Glutamatergic neuron (in vitro differentiated cells): ENCODE data around the gene LMF1. TPM values are rescaled to one million over a fixed set of nuclear protein-coding genes. Genes with fewer than 3 reads are reported as not detected.

Experiments
- DNase-seq: peaks from one replicate; pipeline ENCODE4 v3.0.0; 2022
- H3K27ac Mint-ChIP-seq: one replicate; pipeline ENCODE4 v1.8.0; 2020; ENCODE audit warnings: mild to moderate bottlenecking, mixed read lengths, inconsistent platforms; ENCODE audit not compliant: unreplicated experiment
- H3K27me3 Mint-ChIP-seq: one replicate; pipeline ENCODE4 v1.8.0; 2020; ENCODE audit warnings: mild to moderate bottlenecking, moderate library complexity, mixed read lengths, inconsistent platforms; ENCODE audit not compliant: unreplicated experiment
- H3K36me3 Mint-ChIP-seq: one replicate; pipeline ENCODE4 v1.8.0; 2020; ENCODE audit warnings: mild to moderate bottlenecking, mixed read lengths, inconsistent platforms; ENCODE audit not compliant: unreplicated experiment
- H3K4me1 Mint-ChIP-seq: one replicate; pipeline ENCODE4 v1.8.0; 2020; ENCODE audit warnings: mild to moderate bottlenecking, low read depth, mixed read lengths, inconsistent platforms; ENCODE audit not compliant: unreplicated experiment
- H3K4me3 Mint-ChIP-seq: one replicate; pipeline ENCODE4 v1.8.0; 2020; ENCODE audit warnings: mild to moderate bottlenecking, mixed read lengths, inconsistent platforms; ENCODE audit not compliant: unreplicated experiment
- H3K9me3 Mint-ChIP-seq: one replicate; pipeline ENCODE4 v1.8.0; 2020; ENCODE audit warnings: mild to moderate bottlenecking, moderate library complexity, mixed read lengths, inconsistent platforms; ENCODE audit not compliant: unreplicated experiment
- long read RNA-seq: library from polyadenylated mRNA; unstranded; transcript quantifications from one replicate; pipeline ENCODE4 v2.0.0, GENCODE V29; 2020; ENCODE audit not compliant: unreplicated experiment
- total RNA-seq: library from RNA; stranded (reverse); fragmentation: NEBNext Ultra II Directional; extraction: Animal tissue kit (Norgen Biotek cat#: 25700); gene quantifications from one replicate; pipeline ENCODE4 v1.2.1, GENCODE V29; 2021; ENCODE audit not compliant: unreplicated experiment
- TF ChIP-seq, protein P1 (sequence below): fragments of 200-600 bp; sonication (generic); IDR thresholded peaks from one replicate; pipeline ENCODE4 v1.5.0; 2021; ENCODE audit not compliant: partially characterized antibody, unreplicated experiment

LMF1 gene
- 17.4 TPM for total RNA-seq
- long read RNA-seq, partial matches to known transcripts, result 1 of 3 reads
- long read RNA-seq, other reads (novel, unspliced or antisense), result 2 of 3 reads

DNA sequence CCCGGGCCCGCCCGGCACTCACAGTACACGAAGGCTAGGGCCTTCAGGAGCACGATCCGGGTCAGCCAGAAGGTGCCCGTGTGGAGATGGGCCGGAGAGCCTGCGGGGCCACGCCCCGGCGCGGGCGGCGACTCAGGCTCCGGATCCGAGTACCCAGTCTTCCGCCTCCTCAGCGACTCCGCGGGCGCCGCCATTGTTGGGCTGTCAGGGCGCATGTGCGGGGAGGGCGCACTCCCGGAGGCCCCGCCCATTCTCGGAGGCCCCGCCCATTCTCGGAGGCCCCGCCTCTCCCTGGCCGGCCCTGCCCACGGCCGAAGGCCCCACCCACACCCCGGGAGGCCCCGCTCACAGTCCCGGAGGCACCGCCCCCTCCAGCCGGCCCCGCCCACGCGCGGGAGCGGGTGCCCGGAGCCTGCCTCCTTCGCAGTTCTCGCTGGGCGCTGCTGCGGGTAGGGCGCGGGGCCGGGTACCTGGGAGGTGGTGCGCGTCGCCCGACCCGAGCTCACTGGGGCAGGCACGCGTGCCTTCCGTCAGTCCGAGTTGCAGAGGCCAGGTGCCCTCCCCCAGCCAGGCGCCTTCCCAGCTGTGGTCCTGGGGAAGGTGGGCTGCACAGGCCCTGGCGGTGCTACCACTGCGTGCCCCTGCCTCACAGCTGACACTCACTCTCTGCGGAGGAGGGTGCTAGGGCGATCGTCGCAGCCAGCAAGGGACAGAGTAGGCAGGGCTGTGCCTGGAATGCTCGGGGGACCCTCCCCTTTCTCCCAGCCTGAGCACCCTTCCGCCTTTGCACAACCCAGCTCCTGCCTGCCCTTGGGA is at the start of gene LMF1:
TSS of gene LMF1 (minus strand) at position 219 of the 816 bp plus-strand sequence. CDS start at position 215, 4 bp downstream.
- Mint-ChIP-seq H3K4me3 (peak within 1 kb of the TSS; percentile 77), H3K4me1 (peaks cover 8% of the 10 kb centered on the region), H3K9me3 (peaks cover 6% of the 10 kb centered on the region), H3K36me3 (peaks cover 6% of the 10 kb centered on the region), H3K27ac (peak within 1 kb of the TSS; percentile 55), H3K27me3 (peaks cover 8% of the 10 kb centered on the region)
- DNase-seq, result peak; percentile 96
- TF ChIP-seq, protein P1, sequence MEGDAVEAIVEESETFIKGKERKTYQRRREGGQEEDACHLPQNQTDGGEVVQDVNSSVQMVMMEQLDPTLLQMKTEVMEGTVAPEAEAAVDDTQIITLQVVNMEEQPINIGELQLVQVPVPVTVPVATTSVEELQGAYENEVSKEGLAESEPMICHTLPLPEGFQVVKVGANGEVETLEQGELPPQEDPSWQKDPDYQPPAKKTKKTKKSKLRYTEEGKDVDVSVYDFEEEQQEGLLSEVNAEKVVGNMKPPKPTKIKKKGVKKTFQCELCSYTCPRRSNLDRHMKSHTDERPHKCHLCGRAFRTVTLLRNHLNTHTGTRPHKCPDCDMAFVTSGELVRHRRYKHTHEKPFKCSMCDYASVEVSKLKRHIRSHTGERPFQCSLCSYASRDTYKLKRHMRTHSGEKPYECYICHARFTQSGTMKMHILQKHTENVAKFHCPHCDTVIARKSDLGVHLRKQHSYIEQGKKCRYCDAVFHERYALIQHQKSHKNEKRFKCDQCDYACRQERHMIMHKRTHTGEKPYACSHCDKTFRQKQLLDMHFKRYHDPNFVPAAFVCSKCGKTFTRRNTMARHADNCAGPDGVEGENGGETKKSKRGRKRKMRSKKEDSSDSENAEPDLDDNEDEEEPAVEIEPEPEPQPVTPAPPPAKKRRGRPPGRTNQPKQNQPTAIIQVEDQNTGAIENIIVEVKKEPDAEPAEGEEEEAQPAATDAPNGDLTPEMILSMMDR, result no peak

DNA sequence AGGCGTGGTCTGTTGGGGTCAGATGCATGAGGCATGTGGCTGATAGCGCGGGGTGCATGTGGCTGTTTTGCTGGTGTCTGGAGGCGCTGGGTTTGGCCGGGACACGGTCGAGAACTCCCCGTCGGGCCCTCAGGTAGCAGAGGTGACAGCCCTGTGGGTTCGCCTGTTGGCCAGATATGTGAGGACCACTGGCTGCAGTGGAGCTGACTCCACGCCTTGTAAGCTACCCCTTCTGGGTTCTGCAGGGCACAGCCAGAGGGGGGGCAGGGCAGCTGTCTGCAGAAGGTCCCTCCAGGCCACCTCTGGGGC is 49.3 kb upstream of the LMF1 start:
- DNase-seq, result no peak
- Mint-ChIP-seq H3K9me3 (peaks cover 4% of the 10 kb centered on the region), H3K4me3 (no peak overlapping the region), H3K27me3 (peaks cover 4% of the 10 kb centered on the region), H3K4me1 (no peaks in the 10 kb centered on the region), H3K36me3 (no peaks in the 10 kb centered on the region), H3K27ac (no peak overlapping the region)
- TF ChIP-seq, protein P1, result no peak

DNA sequence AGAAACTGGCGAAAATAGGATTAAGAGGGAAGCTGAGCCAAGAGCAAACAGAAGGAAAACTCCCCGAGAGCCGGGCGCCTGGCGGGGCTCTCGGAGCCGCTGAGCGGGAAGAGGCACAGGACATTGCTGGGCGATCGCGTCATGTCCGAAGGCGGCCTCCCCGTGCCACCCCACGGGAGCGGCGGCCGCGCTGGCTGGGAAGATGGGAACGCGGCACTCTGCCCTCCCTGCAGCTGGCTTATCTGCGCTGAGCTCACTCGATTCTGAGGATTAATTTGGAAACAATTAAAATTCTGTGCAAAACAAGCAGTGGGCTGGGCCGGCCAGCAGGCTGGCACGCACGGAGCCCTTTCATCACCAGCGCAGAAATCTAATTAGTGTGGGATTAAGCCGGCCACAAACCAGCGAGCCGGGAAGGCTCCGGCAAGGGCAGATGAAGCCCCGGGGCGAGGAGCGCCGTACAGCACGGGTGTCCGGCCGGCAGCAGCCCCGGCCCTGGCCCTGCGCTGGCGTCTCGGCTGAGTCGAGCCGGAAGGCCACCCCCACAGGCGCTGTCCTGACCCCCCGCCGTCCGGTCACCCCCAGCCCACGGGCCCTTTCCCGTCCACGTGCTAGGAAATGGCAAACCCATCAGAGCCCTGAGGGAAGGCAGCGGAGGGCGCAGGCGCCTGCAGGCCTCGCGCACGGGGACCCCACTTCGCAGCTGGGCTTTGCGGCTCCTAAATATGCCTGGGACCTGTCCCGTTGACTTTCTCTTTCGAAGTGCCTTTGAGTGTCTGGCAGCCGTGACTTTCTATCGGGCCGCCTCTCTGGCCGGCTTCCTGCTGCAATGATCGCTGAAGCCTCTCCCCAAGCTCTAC is 48.7 kb upstream of the LMF1 start:
- TF ChIP-seq, protein P1, result no peak
- Mint-ChIP-seq H3K4me1 (no peaks in the 10 kb centered on the region), H3K36me3 (no peaks in the 10 kb centered on the region), H3K4me3 (no peak overlapping the region), H3K27me3 (peaks cover 4% of the 10 kb centered on the region), H3K27ac (no peak overlapping the region), H3K9me3 (peaks cover 2% of the 10 kb centered on the region)
- DNase-seq, result no peak

DNA sequence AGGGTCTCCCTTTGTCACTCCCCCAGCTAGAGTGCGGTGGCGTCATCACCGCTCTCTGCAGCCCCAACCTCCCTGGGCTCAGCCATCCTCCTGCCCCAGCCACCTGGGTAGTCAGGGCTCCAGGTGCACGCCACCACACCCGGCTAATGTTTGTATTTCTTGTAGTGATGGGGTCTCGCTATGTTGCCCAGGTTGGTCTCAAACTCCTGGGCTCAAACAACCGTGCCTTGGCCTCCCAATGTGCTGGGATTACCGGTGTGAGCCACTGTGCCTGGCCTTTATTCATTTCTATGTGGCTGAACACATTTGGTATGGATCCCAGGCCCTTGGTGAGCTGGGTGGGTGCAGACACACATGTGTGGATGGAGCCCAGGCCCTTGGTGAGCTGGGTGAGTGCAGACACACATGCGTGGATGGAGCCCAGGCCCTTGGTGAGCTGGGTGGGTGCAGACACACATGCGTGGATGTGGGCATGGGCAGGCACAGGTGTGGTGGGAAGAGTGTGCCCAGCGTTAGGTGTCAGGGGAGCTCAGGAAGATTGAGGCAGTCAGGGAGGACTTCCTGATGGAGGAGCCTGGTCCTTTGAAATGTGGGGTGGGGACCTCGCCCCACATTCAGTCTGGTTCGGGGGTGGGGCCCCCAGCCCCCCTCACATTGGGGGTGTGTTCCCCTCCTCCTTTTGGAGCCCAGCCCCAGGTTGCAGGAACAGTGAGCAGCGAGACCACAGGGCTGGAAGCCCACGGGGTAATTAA is 47.8 kb upstream of the LMF1 start:
- H3K36me3 Mint-ChIP-seq, result no peaks in the 10 kb centered on the region
- TF ChIP-seq, protein P1, result no peak
- H3K9me3 Mint-ChIP-seq, result peaks cover 2% of the 10 kb centered on the region
- H3K4me3 Mint-ChIP-seq, result no peak overlapping the region
- H3K27ac Mint-ChIP-seq, result no peak overlapping the region
- H3K27me3 Mint-ChIP-seq, result peaks cover 4% of the 10 kb centered on the region
- no peaks in the 10 kb centered on the region for H3K4me1 Mint-ChIP-seq
- DNase-seq, result no peak
